ENCODE measurements around the gene NPAS1. TPM values are rescaled to one million over a fixed set of nuclear protein-coding genes. Genes with fewer than 3 reads are reported as not detected.
A peak's percentile ranks its signal among the peaks of the same experiment; 100 is the strongest.

NPAS1 gene
- total RNA-seq, 1 donor from 2014 or later: not detected

DNA sequence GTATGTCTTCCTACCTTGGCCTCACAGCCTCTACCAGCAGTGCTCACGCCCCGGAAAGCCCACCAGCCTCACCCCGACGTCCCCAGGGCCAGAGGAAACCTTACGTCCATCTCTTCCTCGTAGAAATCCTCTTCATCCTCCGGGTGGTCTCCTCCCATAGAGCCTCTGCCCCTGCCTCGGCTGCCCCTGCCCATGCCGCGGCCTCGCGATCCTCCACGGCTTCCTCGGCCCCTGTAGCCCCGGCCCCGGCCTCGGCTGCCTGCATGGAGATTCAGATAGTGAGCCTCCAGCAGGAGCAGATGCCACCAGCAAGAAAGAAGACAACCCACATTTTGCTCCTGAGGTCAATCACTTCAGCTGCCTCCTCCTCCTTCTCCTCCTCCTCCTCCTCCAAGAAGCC is 66.6 kb downstream of the NPAS1 start:
- H3K36me3 ChIP-seq: peaks cover 100% of the 10 kb centered on the region
- TF ChIP-seq, protein P1, sequence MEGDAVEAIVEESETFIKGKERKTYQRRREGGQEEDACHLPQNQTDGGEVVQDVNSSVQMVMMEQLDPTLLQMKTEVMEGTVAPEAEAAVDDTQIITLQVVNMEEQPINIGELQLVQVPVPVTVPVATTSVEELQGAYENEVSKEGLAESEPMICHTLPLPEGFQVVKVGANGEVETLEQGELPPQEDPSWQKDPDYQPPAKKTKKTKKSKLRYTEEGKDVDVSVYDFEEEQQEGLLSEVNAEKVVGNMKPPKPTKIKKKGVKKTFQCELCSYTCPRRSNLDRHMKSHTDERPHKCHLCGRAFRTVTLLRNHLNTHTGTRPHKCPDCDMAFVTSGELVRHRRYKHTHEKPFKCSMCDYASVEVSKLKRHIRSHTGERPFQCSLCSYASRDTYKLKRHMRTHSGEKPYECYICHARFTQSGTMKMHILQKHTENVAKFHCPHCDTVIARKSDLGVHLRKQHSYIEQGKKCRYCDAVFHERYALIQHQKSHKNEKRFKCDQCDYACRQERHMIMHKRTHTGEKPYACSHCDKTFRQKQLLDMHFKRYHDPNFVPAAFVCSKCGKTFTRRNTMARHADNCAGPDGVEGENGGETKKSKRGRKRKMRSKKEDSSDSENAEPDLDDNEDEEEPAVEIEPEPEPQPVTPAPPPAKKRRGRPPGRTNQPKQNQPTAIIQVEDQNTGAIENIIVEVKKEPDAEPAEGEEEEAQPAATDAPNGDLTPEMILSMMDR (IDR thresholded peaks at IDR 0.05; ENCODE audit: borderline replicate concordance): no peak
- intact Hi-C loops (cut with micrococcal nuclease): no loop called here
- no peak for DNase-seq
- H3K4me3 ChIP-seq: no peak overlapping the region
- no peaks in the 10 kb centered on the region for H3K9me3 ChIP-seq (replicated peaks)
- no peak overlapping the region for H3K27ac ChIP-seq (replicated peaks)
- H3K27me3 ChIP-seq (ENCODE audit: low read depth): no peaks in the 10 kb centered on the region
- no peaks in the 10 kb centered on the region for H3K4me1 ChIP-seq

DNA sequence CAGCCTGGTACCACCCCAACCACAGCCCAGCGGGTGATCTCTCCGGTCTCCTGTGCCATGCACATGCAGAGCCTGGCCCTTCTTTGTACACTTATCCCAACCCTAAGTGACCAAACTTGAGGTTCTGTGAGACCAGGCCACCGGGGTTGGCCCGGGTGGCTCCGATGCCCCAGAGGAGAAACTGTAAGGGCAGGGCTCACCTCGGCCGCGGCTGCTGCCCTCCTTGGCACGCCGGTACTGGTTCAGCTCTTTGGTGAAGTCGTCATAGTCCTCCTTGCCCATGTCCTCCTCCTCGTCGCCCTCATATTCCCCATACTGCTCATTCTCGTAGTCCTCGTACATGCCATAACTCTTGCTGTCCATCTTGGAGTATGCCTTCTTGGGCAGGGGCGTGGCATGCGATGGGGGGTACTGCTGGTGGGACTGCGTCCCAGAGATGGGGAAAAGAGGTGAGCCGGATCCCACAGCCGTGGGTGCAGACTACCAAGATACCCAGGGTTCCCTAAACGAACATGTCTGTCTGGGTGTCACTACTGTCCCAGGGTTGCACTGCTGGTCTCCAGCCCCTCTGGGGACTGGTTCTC is 70.2 kb downstream of the NPAS1 start:
- Histone ChIP-seq H3K27me3 (ENCODE audit: low read depth) (no peaks in the 10 kb centered on the region), H3K9me3 (replicated peaks) (no peaks in the 10 kb centered on the region), H3K36me3 (peaks cover 88% of the 10 kb centered on the region), H3K4me1 (peaks cover 18% of the 10 kb centered on the region), H3K27ac (replicated peaks) (no peak overlapping the region), H3K4me3 (no peak overlapping the region)
- TF ChIP-seq, protein P1 (IDR thresholded peaks at IDR 0.05; ENCODE audit: borderline replicate concordance): no peak
- intact Hi-C loops (cut with micrococcal nuclease): no loop called here
- DNase-seq: no peak

DNA sequence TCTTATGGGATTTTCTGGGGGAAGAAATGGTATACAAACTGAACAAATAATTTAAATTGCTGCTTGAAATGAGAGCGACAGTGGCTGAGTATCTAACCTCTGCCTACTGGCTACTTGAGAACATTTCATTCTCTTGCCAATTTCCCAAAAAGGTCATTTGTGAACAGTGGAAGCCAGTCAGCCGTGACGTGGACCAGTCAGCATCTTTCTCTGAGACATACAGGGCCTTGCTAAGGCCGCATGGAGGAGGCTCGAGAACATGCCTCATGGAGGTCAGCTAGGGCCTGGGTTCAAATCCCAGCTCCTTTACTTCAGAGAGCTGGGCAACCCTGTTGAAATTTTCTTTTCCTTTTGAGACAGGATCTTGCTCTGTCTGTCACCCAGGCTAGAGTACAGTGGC is 73.6 kb downstream of the NPAS1 start:
- peaks cover 52% of the 10 kb centered on the region for H3K4me1 ChIP-seq
- no peak for DNase-seq
- H3K27ac ChIP-seq (replicated peaks): peak overlapping the region; percentile 80
- no peaks in the 10 kb centered on the region for H3K9me3 ChIP-seq (replicated peaks)
- H3K27me3 ChIP-seq (ENCODE audit: low read depth): no peaks in the 10 kb centered on the region
- intact Hi-C loops (cut with micrococcal nuclease): no loop called here
- TF ChIP-seq, protein P1 (IDR thresholded peaks at IDR 0.05; ENCODE audit: borderline replicate concordance): no peak
- peaks cover 55% of the 10 kb centered on the region for H3K36me3 ChIP-seq
- H3K4me3 ChIP-seq: no peak overlapping the region

DNA sequence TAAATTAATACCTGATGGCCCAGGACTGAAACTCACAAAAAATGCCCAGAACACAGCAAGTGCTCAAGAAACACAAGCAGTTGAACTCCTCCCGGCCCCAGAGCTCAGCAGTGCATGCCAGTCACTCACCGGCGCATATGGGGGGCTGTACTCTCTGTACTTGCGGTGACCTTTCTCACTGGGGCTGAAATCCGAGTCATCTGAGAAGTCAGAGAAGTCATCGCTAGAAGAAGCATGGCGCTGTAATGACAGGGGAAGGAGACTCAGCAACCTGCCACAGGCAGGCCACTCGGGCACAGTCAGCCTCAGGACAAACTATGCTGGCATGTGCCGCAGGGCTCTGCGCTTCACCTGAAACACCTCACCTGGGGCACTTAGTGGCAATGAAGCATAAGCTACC is 74.2 kb downstream of the NPAS1 start:
- TF ChIP-seq, protein P1 (IDR thresholded peaks at IDR 0.05; ENCODE audit: borderline replicate concordance): no peak
- DNase-seq: no peak
- no peak overlapping the region for H3K4me3 ChIP-seq
- intact Hi-C loops (cut with micrococcal nuclease): no loop called here
- peaks cover 49% of the 10 kb centered on the region for H3K36me3 ChIP-seq
- H3K9me3 ChIP-seq (replicated peaks): no peaks in the 10 kb centered on the region
- H3K4me1 ChIP-seq: peaks cover 58% of the 10 kb centered on the region
- no peaks in the 10 kb centered on the region for H3K27me3 ChIP-seq (ENCODE audit: low read depth)
- peak overlapping the region; percentile 80 for H3K27ac ChIP-seq (replicated peaks)

DNA sequence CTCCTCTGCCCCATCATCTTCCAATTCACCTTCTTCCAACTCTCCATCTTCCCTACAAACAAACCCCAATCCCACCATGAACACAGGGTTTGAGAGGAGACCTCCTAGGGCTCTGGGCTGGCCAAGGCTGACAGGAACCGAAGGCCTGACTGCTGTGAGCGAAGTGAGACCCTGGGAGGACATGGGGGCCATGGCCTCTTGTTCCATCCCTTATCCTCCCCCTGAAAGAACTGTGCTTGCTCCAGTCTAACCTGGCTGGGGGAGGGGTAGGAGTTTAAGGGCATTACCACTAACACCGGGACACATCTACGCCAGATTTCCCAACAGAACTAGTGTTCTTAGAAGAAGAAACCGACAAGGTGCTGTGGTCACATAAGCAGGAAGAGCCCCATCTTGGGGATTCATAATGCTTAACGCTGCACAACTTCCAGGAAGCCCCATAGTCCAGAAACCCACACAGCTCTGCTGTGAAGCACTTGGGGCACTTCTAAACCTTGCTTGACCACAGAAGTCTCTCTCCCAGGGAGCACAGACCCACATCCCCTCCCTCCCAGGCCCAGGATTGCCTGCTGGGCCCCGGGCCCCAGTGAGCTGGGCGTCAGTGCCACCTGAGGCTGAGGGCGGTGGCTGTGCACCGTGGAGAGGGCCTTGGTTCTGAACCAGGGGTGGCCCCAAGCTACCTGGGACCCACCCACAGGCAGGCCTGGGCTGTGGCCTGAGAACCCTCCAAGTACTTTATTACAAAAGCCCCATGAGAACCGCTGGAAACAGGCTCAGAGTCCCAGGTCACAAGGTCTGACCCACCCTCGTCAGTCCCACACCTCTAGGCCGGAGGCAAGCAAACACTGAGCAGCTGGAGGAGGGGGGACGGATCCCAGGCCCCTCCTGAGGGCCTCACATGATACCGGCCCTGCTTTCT is 75.2 kb downstream of the NPAS1 start:
- Histone ChIP-seq H3K4me1 (peaks cover 67% of the 10 kb centered on the region), H3K4me3 (no peak overlapping the region), H3K27me3 (ENCODE audit: low read depth) (no peaks in the 10 kb centered on the region), H3K36me3 (peaks cover 39% of the 10 kb centered on the region), H3K27ac (replicated peaks) (peak overlapping the region; percentile 80), H3K9me3 (replicated peaks) (no peaks in the 10 kb centered on the region)
- DNase-seq: no peak
- TF ChIP-seq, protein P1 (IDR thresholded peaks at IDR 0.05; ENCODE audit: borderline replicate concordance): no peak
- intact Hi-C loops (cut with micrococcal nuclease): no loop called here

Other genes with a start within 250 kb of the NPAS1 start
- gene SLC1A5, start 231.2 kb upstream of the NPAS1 start, total RNA-seq: 5.9 TPM
- gene AP2S1, start 169.0 kb upstream of the NPAS1 start, total RNA-seq: 87.3 TPM
- gene ARHGAP35, start 158.8 kb upstream of the NPAS1 start, total RNA-seq: 75.4 TPM
- gene TMEM160, start 28.8 kb downstream of the NPAS1 start, total RNA-seq: 27.1 TPM
- gene ZC3H4, start 93.9 kb downstream of the NPAS1 start, total RNA-seq: 22.1 TPM
- gene SAE1, start 111.0 kb downstream of the NPAS1 start, total RNA-seq: 42.5 TPM
- gene BBC3, start 211.4 kb downstream of the NPAS1 start, total RNA-seq: 3.9 TPM
- 21.6 TPM for gene CCDC9, start 236.7 kb downstream of the NPAS1 start, total RNA-seq

Measured in left ventricle myocardium inferior (tissue), 1 donor.